ENCODE measurements around the gene SLN.

Gene SLN

DNA sequence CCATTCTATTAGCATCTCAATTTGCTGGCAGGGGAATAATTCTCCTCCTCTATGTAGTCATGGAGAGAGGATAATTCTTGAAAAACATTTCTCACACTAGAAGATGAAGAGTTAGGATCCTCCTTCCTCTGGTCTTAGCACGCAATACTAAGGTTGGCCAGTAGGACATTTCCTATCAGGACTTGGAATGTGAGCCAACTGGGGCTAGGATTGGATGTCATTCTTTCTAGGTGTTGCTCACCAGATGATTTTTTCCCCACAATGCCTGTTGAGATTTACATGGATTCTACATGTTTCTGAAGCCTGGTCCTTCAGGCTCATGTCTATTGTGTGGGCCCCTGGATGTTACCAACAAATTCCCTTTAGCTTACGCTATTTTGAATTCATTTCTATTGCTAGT is 28.0 kb downstream of the SLN start:
- no peak for DNase-seq (ENCODE audit: low read depth in 2 of 2)

DNA sequence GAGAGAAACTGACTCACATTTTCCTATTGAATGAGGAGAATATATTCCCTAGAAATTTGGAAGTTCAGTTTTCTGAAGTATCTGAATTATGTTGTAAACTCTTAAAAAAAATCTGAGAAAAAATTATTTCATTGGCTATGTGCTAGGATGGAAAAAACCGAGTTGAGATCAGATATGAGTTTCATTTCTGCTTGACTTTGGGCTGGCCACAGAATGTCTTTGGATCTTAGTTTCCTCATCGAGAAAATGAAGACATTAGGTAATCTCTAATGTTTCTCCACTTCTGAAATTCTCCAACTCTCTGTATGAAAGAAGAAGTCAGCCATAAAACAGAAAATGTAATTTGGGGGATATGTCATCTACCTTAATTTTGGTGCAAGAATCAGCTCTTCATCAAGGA is 28.8 kb downstream of the SLN start:
- DNase-seq (ENCODE audit: low read depth in 2 of 2), result no peak

DNA sequence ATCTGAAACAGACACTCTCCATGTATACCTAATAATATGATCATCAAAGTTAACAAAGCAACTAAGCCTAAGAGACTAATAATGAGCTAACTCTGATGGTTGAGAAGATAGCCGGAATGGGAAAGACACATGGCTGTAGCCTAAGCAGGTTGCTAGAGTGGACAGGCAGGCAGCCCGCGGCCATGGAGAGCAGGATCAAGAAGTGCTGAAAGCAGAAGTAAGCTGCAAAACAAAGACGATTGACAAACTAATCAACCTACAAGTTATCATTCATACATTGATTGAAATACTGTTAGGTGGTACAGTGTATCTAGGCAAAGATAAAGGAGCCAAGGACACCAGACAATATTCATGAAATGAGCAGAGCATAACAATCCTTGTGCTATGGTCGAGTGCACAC is 29.3 kb downstream of the SLN start:
- no peak for DNase-seq (ENCODE audit: low read depth in 2 of 2)

DNA sequence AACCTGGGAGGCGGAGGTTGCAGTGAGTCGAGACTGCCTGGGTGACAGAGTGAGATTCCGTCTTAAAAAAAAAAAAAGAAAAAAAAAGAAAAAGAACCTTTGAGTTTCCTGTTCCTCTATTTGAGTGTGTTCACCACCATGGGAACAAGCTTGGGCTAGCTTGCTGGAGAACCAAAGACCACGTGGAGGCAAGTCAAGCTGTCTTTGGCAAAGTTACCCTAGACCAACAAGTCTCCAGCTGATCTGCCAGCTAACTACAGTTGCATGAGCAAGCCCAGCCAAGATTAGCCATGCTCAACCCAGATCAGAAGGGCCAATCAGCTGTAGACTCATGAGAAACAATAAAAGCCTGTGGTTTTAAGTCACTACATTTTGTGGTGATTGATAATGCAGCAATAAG is 29.7 kb downstream of the SLN start:
- no peak for DNase-seq (ENCODE audit: low read depth in 2 of 2)

DNA sequence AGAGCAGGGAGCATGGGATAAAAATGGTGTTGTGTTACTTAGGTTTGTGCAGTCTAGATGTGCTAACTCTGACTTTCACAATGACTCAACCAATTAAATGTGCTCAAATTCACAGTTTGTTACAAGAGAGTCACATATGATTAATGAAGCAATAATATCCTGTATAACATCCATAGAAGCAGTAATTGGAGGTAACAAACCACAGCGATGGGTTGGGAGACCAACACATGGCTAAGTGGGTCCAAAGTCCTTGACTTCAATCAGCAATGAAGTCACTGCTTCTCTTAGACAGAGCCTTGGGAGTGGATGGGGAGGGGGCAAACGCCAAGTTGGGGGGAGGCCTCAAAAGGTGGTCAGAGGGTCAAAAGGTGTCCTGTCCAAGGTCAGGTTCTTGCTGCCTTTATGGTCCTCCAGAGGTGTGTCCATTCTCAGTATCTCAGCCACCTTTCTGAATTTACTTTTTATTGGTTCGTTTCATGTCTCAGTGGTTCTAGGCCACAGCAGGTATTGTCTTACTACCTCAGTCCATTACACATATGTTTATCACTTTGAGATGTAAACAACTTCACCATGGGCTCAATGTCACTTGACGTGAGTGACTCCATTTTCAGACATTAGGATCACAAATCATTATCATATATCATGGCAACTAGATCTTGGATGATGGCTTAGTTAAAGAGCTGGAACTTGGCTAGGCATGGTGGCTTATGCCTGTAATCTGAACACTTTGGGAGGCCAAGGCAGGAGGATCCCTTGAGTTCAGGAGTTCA is 32.4 kb downstream of the SLN start:
- DNase-seq (ENCODE audit: low read depth in 2 of 2), result no peak

DNA sequence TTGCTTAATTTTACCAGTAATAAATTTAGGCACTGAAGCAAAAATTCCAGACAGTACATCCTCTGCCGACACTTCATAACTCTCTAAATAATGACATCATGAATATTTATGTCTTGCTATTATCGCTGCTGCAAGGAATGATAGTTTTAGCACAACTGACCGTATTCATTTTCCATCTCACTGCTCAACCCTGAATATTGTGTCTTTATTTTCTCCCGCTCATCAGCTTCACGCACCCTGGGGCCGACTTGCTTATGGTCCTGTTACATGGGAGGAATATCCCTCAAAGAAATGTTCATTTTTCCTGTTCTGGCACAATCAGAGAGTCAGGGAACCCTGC is 33.3 kb downstream of the SLN start:
- DNase-seq (ENCODE audit: low read depth in 2 of 2), result no peak

DNA sequence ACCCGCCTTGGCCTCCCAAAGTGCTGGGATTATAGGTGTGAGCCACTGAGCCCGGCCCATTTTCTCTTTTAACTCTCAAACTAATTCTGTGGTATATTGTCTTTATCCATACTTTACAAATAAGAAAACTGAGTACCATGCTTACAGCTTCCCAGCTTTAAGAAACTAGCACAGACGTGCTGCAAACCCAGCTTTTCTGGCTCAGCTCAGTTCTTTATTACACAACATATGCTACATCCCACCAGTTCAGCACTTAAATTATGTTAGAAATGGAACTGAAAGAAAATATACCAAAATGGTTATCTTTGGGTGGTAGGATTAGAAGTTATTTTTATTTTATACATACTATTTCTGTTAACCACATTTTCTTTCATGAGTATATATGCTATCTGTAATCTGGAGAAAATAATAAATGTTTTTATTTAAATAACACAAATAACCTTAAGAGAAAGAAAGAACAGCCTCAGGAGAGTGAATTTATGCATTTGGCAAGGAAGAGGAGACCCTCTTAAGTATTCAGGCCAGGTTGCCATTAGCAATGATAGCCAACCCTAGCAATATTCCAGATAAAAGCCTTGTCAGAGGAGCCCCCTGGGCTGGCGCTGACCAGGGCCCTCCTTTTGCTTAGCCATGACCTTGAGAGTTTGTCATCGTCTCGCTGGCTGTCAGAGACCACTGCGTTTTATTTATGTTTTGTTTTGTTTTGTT is 33.8 kb downstream of the SLN start:
- no peak for DNase-seq (ENCODE audit: low read depth in 2 of 2)

DNA sequence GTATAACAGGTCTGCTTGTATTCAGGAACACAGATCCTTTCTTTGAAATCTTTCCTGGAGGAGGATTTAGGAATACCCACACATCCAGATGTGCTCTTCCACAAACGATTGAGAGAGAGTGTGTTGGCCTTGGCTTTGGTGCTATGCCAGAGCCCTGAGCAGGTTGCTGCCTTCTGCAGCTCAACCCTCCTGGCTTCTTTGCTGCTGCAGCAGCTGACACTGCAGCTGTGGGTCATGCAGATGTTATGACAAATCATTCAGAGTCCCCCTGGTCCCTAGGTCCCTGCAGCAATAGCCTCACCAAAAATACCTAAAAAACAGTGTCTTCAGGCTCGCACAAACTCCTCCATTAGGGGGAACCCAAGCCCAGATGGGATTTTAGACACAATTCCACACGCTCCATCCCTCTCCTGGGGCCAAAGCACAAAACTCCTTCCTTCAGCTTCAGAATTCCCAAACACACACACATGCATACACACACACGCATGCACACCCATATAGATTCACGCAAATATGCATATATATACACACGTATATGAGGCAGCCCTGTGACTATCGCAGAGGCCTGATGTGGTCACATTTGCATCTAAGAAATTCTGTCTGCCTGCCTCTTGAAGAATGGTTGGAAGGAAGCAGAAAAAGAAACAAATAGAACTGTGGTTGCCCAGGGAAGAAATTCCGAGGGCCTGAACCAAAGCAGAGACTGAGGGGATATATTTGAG is 35.4 kb downstream of the SLN start:
- DNase-seq (ENCODE audit: low read depth in 2 of 2), result no peak

DNA sequence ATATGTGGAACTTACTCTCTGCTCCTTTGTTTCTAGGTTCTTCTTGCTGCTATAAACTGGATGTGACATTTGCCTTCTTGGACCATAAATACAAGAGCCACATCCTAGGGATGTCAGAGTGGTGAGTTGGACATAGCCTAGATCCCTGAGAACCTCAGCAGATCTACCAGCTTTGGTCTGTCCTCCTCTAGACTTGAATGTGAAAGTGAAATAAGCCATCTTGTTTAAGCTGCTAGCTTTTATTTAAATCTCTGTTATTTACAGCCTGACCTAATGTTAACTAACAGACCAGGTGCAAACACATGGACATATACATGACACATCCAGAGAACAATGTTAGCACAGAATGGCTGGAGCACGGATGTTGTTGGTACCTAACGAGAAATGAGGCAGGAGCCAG is 36.0 kb downstream of the SLN start:
- no peak for DNase-seq (ENCODE audit: low read depth in 2 of 2)

DNA sequence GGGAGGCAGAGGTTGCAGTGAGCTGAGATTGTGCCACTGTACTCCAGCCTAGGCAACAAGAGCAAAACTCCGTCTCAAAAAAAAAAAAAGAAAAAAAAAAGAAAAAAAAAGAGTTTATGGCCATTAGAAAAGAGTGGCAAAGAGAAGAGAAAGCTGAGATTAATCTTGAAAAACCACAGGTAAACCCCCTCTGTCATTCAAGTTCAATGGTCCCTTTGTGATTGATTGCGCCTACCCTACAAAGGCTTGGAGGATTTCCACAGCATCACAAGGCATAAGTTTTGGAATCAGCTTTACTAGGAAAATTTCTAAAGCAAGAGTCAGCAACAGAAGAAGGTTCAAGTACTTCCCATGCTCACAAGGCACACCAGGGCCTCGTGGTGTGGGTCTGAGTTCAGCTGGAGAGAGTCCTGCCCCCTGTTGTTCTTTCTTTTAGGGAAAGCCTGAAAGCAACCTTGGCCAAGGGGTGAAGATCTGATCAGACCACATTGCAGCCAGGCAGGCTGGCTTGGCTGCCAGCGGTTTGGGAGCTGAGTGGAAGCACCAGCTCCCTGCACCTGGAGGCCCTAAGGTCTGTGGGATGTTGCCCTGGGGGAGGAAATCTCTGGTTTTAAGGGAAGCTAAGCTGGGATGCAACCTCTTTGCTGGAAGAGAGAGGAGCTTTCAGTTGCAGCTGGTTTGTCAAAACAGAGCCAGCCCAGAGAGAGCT is 41.8 kb downstream of the SLN start:
- no peak for DNase-seq (ENCODE audit: low read depth in 2 of 2)

DNA sequence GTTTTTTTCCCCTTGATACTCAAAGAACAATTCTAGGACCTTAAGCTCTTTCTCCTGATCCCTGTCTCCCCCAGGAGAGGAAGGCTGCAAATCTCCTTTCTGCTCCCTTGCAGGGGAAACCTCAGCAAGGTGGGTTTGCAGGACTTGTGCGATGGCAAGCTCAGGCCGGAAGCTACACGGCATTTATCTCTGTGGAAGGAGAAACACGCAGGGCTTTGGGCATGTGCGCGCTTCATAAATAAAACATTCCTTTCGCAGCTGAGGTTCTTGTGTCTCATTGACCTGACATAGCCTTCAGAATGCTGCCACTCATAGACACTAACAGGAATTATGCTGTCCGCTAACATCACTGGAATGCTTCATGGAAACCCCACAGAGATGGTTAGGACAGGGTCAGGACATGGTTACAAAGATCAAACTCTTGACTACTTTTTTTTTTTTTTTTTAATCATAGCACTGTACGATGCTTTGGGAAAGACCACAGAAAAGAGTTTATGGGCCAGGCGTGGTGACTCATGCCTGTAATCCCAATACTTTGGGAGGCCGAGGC is 42.6 kb downstream of the SLN start:
- no peak for DNase-seq (ENCODE audit: low read depth in 2 of 2)

DNA sequence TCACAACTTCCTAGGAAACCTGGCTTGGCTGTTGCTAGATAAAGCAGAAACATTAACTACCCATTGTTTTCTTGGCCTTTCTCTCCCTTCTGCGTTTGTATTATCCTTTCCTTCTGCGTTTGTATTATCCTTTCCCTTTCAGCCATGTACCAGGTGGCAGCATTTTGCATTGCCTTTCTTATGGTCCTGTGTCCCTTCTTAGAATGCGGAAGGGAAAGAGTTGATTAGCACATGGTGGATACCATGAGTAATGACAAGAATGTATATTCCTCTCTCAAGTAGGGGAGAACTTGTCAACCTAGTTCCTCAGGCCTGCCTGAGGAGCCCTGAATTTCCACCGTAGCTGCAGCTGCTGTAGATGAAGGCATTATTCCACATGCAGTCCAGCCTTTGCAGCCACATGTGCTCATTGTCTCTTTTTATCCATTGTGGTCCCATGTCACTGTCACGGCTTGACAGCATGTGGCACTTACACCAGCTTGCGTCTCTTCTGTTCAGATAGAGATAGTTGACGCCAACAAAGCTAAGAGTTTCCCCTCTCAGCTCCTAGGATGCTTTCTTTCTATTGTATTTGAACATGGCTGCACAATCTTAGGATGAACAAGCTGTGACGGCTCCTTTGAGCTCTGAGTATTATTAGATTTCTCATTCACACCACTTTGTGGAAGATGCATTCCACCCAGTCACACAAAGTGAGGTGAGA is 44.8 kb downstream of the SLN start:
- DNase-seq (ENCODE audit: low read depth in 2 of 2), result no peak

DNA sequence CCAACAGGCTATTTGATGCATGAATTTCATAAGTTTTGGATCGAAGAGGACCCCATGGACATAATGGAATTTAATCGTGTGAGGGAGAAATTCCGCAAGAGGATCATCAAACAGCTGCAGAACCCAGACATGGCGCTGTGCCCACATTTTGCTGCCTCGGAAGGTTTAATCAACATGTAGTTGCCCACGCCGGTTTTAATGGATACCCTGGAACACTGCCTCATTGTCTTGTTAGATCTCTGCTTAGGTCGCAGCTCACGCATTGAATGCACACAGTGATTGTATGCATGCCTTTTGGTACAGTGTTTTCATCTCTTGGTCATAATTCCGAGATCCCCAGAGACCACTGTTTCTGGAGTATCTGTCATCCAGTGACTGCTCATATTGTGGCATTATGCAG is 46.8 kb downstream of the SLN start:
- DNase-seq (ENCODE audit: low read depth in 2 of 2), result no peak

DNA sequence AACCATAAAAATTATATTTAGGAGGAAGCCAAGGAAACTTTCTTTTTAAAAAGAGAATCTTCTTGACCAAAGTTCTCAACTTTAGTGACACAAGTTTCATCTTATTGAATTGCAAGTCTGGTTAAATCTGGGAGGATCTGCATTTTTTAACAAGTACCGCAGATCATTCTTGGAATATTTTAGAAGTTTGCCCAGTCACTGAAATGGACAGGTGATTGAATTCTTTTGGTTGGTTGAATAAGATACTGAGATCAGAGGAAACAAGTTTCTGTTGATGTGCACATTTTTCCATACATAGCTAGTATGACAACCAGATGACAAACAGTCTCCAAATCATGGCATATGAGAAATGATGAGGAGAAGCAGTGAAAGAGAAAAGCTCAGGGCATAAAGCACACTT is 50.2 kb downstream of the SLN start:
- DNase-seq (ENCODE audit: low read depth in 2 of 2), result no peak

DNA sequence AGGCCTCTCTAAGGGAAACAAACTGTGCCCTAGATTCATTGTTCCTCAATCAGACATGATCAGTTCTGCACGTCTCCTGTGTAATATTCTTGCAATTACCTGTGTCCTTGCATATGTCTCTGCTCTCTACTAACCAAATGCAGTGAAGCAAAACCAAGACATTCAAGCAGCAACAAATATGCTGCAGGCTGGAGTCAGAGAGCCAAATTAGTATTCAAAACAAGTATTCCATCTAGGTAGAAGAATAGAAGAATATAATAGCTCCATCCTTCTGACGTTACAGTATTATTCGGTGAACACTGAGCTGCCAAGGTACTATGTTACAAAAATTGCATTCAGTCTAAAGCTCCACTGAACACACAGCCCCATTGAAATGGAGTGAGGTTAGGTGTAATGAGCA is 51.8 kb downstream of the SLN start:
- DNase-seq (ENCODE audit: low read depth in 2 of 2), result no peak

DNA sequence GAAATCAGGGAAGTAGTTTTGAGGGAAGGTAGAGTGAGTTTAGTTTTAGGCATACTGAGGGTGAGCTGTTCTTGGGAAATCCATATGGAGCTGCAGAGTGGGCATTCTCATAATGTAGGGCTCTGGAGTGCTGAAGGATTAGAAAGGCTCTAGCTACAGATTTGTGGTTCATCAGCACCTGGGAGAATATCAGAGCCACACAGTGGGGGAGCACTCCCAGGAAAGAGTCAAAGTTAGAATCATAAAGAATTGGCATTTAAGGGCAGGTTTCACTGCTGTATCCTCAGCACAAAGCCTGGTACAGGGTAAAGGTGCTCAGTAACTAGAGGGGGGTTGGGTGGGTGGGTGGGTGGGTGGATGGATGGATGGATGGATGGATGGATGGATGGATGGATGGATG is 52.5 kb downstream of the SLN start:
- DNase-seq (ENCODE audit: low read depth in 2 of 2), result no peak
